HEK293T (cell line): ENCODE results near the gene CDH4.
A peak's percentile ranks its signal among the peaks of the same experiment; 100 is the strongest.

Source experiments
- CTCF ChIA-PET: fragments of 350-600 bp; formaldehyde crosslinking; extraction: SDS; loops from one replicate; lab custom pipeline; 2021; ENCODE audit warnings: antibody characterized with exemption, inconsistent platforms; lab: Yijun Ruan, JAX
- POLR2A ChIA-PET: fragments of 350-600 bp; formaldehyde crosslinking; extraction: SDS; loops from one replicate; lab custom pipeline; 2020; ENCODE audit warnings: antibody characterized with exemption, inconsistent platforms; lab: Yijun Ruan, JAX
- DNase-seq: peaks from one replicate; pipeline ENCODE4 v3.0.0; 2012; ENCODE audit warnings: mixed read lengths; ENCODE audit errors: extremely low spot score
- ARNT ChIP-seq: fragments of 450-650 bp; IDR thresholded peaks from 2 replicates; pipeline ENCODE4 v1.6.1; 2017; ENCODE audit warnings: mild to moderate bottlenecking
- BHLHE40 ChIP-seq: fragments of 450-650 bp; IDR thresholded peaks from 2 replicates; pipeline ENCODE4 v1.6.1; 2016; ENCODE audit warnings: mild to moderate bottlenecking, moderate library complexity, borderline replicate concordance
- CTBP1 ChIP-seq: fragments of 450-650 bp; IDR thresholded peaks from 2 replicates; pipeline ENCODE4 v1.6.1; 2016; ENCODE audit warnings: borderline replicate concordance
- ELF4 ChIP-seq: fragments of 450-650 bp; IDR thresholded peaks from 2 replicates; pipeline ENCODE4 v1.6.1; 2017; ENCODE audit warnings: antibody characterized with exemption
- FOXA1 ChIP-seq: fragments of 450-650 bp; IDR thresholded peaks from 2 replicates; pipeline ENCODE4 v1.6.1; 2016; ENCODE audit warnings: mild to moderate bottlenecking
- FOXK2 ChIP-seq: fragments of 450-650 bp; IDR thresholded peaks from 2 replicates; pipeline ENCODE4 v1.6.1; 2016; ENCODE audit warnings: mild to moderate bottlenecking
- FOXM1 ChIP-seq: fragments of 450-650 bp; IDR thresholded peaks from 2 replicates; pipeline ENCODE4 v1.6.1; 2017; ENCODE audit warnings: mild to moderate bottlenecking, borderline replicate concordance
- HDGF ChIP-seq: fragments of 450-650 bp; IDR thresholded peaks from 2 replicates; pipeline ENCODE4 v1.6.1; 2017; ENCODE audit warnings: antibody characterized with exemption, borderline replicate concordance
- L3MBTL2 ChIP-seq: fragments of 450-650 bp; conservative IDR thresholded peaks from 2 replicates; pipeline ENCODE4 v1.6.1; 2016; ENCODE audit warnings: mild to moderate bottlenecking
- LEF1 ChIP-seq: fragments of 450-650 bp; IDR thresholded peaks from 2 replicates; pipeline ENCODE4 v1.6.1; 2017; ENCODE audit warnings: mild to moderate bottlenecking, borderline replicate concordance
- NFRKB ChIP-seq: fragments of 450-650 bp; IDR thresholded peaks from 2 replicates; pipeline ENCODE4 v1.6.1; 2016; ENCODE audit warnings: mild to moderate bottlenecking, moderate library complexity
- PKNOX1 ChIP-seq: fragments of 450-650 bp; IDR thresholded peaks from 2 replicates; pipeline ENCODE4 v1.6.1; 2016
- SP1 ChIP-seq: fragments of 450-650 bp; IDR thresholded peaks from 2 replicates; pipeline ENCODE4 v1.6.1; 2017
- SUZ12 ChIP-seq: fragments of 450-650 bp; IDR thresholded peaks from 2 replicates; pipeline ENCODE4 v1.6.1; 2016; ENCODE audit warnings: mild to moderate bottlenecking
- TARDBP ChIP-seq: fragments of 450-650 bp; IDR thresholded peaks from 2 replicates; pipeline ENCODE4 v1.6.1; 2016
- ZNF384 ChIP-seq: fragments of 450-650 bp; IDR thresholded peaks from 2 replicates; pipeline ENCODE4 v1.6.1; 2016

Gene CDH4

GRCh38 chr20:61887596-61888093 is 635.6 kb downstream of the CDH4 start:
- CTCF ChIA-PET: no interaction called here
- no peak for DNase-seq
- POLR2A ChIA-PET: no interaction called here
- no peak for TF ChIP-seq SUZ12
- TF ChIP-seq LEF1: no peak
- TF ChIP-seq FOXK2: no peak
- TF ChIP-seq TARDBP: no peak
- no peak for TF ChIP-seq SP1

- ChIA-PET CTCF (no interaction called here), POLR2A (no interaction called here)
- DNase-seq: no peak
- no peak for TF ChIP-seq BHLHE40
- no peak for TF ChIP-seq ZNF384
- no peak for TF ChIP-seq FOXA1
- TF ChIP-seq CTBP1: no peak
- TF ChIP-seq SP1: no peak
- no peak for TF ChIP-seq LEF1
- TF ChIP-seq FOXK2: no peak
- no peak for TF ChIP-seq ARNT
- no peak for TF ChIP-seq NFRKB
- TF ChIP-seq PKNOX1: no peak
- TF ChIP-seq ELF4: no peak
- TF ChIP-seq TARDBP: no peak
- no peak for TF ChIP-seq L3MBTL2
- no peak for TF ChIP-seq HDGF
- no peak for TF ChIP-seq SUZ12
Measured at GRCh38 chr20:61888101-61888865, 636.2 kb downstream of the CDH4 start.

- TF ChIP-seq PKNOX1 (peak; percentile 25; the same call in 1 of the 2 replicates), ZNF384 (no peak)
- ChIA-PET CTCF (no interaction called here), POLR2A (no interaction called here)
- DNase-seq: no peak
Measured at GRCh38 chr20:61889659-61890058, 637.6 kb downstream of the CDH4 start.

GRCh38 chr20:61890210-61890609 is 638.1 kb downstream of the CDH4 start:
- CTCF ChIA-PET: no interaction called here

GRCh38 chr20:61891476-61891875 is 639.4 kb downstream of the CDH4 start:
- no peak for TF ChIP-seq HDGF
- TF ChIP-seq FOXK2: no peak
- no peak for TF ChIP-seq SP1
- no peak for TF ChIP-seq PKNOX1
- TF ChIP-seq FOXM1: no peak
- no peak for TF ChIP-seq FOXA1
- TF ChIP-seq ELF4: no peak
- TF ChIP-seq ARNT: no peak
- TF ChIP-seq LEF1: no peak
- DNase-seq: no peak
- ChIA-PET POLR2A (no interaction called here), CTCF (no interaction called here)

More at GRCh38 chr20:61890210-61890609, 638.1 kb downstream of the CDH4 start:
- TF ChIP-seq PKNOX1 (peak; percentile 8; the same call in 1 of the 2 replicates), TARDBP (no peak), CTBP1 (peak; percentile 27; the same call in 1 of the 2 replicates)
- POLR2A ChIA-PET: no interaction called here
- no peak for DNase-seq

GRCh38 chr20:61891916-61892649 is 640.0 kb downstream of the CDH4 start:
- ChIA-PET CTCF (interaction anchor here (0.6 kb wide), 1 partner anchor 103 kb away, joined by 3 read pairs; no protein-coding TSS in a partner anchor), POLR2A (no interaction called here)
- no peak for DNase-seq
- TF ChIP-seq L3MBTL2 (no peak), CTBP1 (no peak), FOXA1 (no peak), PKNOX1 (no peak), ELF4 (no peak)
